Stomach smooth muscle (tissue), 2 donors: ENCODE measurements around the gene PSAP.

Experiments
- H3K27ac ChIP-seq: one replicate; pipeline ENCODE4 v1.7.0; 2013; ENCODE audit warnings: mild to moderate bottlenecking, low read length, inconsistent platforms
- H3K27me3 ChIP-seq, 2 donors: one replicate each; pipeline ENCODE4 v1.7.0; 2013; ENCODE audit warnings: low read length in 2 of 2; ENCODE audit not compliant: insufficient read depth in 2 of 2, control insufficient read depth in 1 of 2
- H3K36me3 ChIP-seq, 2 donors: one replicate each; pipeline ENCODE4 v1.7.0; 2013; ENCODE audit warnings: low read length in 2 of 2; ENCODE audit not compliant: control insufficient read depth in 2 of 2, insufficient read depth in 2 of 2
- H3K4me1 ChIP-seq: one replicate; pipeline ENCODE4 v1.7.0; 2013; ENCODE audit warnings: low read length; ENCODE audit not compliant: control insufficient read depth, insufficient read depth
- H3K4me3 ChIP-seq, 2 donors: one replicate each; pipeline ENCODE4 v1.7.0; 2013; ENCODE audit warnings: low read length in 2 of 2
- H3K9ac ChIP-seq, 2 donors: one replicate each; pipeline ENCODE4 v1.7.0; 2013; ENCODE audit warnings: low read length in 2 of 2, mild to moderate bottlenecking in 1 of 2
- H3K9me3 ChIP-seq, 2 donors: one replicate each; pipeline ENCODE4 v1.7.0; 2013; ENCODE audit warnings: low read length in 2 of 2; ENCODE audit not compliant: control insufficient read depth in 2 of 2
- donor health status: healthy.
- donor health status: Pancreatic carcinoma.

PSAP gene

DNA sequence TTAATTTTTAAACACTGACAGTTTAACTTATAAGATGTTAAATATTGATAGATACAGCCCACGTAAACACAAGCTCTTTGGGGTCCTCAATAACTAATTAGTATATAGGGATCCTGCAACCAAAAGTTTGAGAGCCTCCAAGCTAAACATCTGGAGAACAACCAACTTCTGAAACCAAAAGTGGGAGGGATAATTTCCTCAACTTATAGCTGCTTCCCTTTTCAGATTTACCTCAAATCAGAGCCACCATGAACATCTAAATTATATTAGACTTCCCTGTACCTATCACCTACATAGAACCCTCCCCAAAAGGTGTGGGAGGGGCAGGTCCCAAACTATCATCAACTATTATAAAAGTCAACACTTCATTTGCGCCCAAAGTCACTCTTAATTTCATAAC, 8.6 kb downstream of the PSAP start:
- no peak overlapping the region for H3K27ac ChIP-seq
- H3K27me3 ChIP-seq = no peaks in the 10 kb centered on the region
- no peaks in the 10 kb centered on the region for H3K9me3 ChIP-seq
- H3K9ac ChIP-seq = no peak overlapping the region
- H3K4me1 ChIP-seq = peaks cover 21% of the 10 kb centered on the region
- no peaks in the 10 kb centered on the region for H3K36me3 ChIP-seq
- no peak overlapping the region for H3K4me3 ChIP-seq

- H3K4me3 ChIP-seq = no peak overlapping the region
- no peak overlapping the region for H3K27ac ChIP-seq
- peaks cover 36% of the 10 kb centered on the region for H3K4me1 ChIP-seq
- no peaks in the 10 kb centered on the region for H3K9me3 ChIP-seq
- peaks cover 0 to 4% of the 10 kb centered on the region in 2 donors for H3K36me3 ChIP-seq
- no peak overlapping the region for H3K9ac ChIP-seq
- H3K27me3 ChIP-seq = no peaks in the 10 kb centered on the region
Measured at GRCh38 chr10:71840958-71841335, 10.1 kb downstream of the PSAP start.

GRCh38 chr10:71840177-71840957, 10.7 kb downstream of the PSAP start:
- Histone ChIP-seq H3K36me3 (peaks cover 0 to 4% of the 10 kb centered on the region in 2 donors), H3K9ac (no peak overlapping the region), H3K9me3 (no peaks in the 10 kb centered on the region), H3K27ac (no peak overlapping the region), H3K27me3 (no peaks in the 10 kb centered on the region), H3K4me1 (peaks cover 42% of the 10 kb centered on the region), H3K4me3 (no peak overlapping the region)

DNA sequence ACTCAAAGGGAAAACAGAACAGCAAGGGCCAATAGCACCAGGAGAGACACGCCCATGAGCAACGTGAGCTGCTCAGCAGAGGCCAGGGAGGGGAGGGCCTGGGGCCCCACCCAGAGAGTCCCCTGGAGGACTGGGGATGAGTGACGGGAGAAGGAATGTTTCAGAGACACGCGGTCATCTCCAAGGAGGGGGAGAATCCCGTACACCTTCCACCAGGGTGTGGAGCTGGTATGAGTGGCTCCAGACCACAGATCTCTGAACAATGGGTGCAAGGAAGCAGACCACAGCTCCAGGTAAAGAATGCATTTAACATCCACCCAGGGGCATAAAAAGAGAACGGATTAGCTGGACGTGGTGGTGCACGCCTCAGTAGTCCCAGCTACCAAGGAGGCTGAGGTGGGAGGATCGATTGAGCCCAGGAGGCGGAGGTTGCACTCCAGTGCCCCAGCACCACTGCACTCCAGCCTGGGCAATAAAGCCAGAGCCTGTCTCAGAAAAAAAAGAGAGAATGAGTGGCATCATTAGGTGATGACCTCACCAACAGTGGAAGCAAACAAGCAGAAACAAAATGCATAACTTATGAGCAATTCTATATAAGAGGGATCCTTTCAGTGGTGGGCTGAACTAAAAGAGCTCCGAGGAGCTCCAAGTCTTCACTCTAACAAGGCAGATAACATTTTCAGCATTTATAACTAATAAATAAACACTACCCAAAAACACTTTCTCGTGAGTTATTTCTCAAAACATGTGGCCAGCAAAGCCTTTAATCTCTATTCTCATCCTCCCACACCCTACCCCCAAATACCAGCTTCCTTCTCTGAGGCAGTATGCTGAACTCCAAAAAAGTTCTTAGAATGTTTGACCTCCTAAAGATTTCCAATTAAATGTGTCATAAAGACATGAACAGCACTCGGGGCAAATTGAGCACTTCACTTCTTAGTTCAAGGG, 12.5 kb downstream of the PSAP start:
- Histone ChIP-seq H3K4me3 (no peak overlapping the region), H3K4me1 (peaks cover 46% of the 10 kb centered on the region), H3K9ac (no peak overlapping the region), H3K9me3 (no peaks in the 10 kb centered on the region), H3K27me3 (no peaks in the 10 kb centered on the region), H3K36me3 (peaks cover 6 to 10% of the 10 kb centered on the region in 2 donors), H3K27ac (peak overlapping the region; percentile 70)

- Histone ChIP-seq H3K27ac (peak overlapping the region; percentile 70), H3K9ac (no peak overlapping the region), H3K4me3 (peak overlapping the region in 1 of 2 donors; percentile 47), H3K27me3 (no peaks in the 10 kb centered on the region), H3K4me1 (peaks cover 47% of the 10 kb centered on the region), H3K36me3 (peaks cover 12 to 13% of the 10 kb centered on the region in 2 donors), H3K9me3 (no peaks in the 10 kb centered on the region)
Measured at GRCh38 chr10:71837098-71837827, 13.8 kb downstream of the PSAP start.

DNA sequence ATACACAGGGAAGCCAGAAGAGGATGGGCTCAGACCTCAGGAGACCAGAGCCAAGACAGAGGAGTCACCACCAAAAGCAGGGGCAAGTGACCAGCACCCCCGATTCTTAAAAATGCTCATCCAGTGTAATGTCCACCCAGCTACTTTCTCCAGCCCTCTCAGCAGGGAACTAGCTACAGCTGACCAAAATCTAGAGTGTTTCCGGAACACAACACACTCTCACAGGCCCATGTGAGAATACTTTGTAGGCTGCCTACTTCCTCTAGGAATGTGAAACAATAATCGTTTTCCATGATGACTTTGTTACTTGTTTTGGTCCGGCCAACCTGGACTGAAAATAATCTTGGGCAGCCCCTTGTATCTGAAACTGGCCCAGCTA, 14.5 kb downstream of the PSAP start:
- Histone ChIP-seq H3K9ac (no peak overlapping the region), H3K9me3 (no peaks in the 10 kb centered on the region), H3K36me3 (peaks cover 18 to 19% of the 10 kb centered on the region in 2 donors), H3K27me3 (no peaks in the 10 kb centered on the region), H3K27ac (peak overlapping the region; percentile 70), H3K4me1 (peaks cover 54% of the 10 kb centered on the region), H3K4me3 (peak overlapping the region; percentile 34 to 47)

- H3K4me1 ChIP-seq = peaks cover 59% of the 10 kb centered on the region
- no peaks in the 10 kb centered on the region for H3K9me3 ChIP-seq
- H3K27me3 ChIP-seq = no peaks in the 10 kb centered on the region
- peak overlapping the region; percentile 34 to 47 for H3K4me3 ChIP-seq
- H3K9ac ChIP-seq = peak overlapping the region in 1 of 2 donors; percentile 29
- H3K27ac ChIP-seq = peak overlapping the region; percentile 70
- peaks cover 22 to 26% of the 10 kb centered on the region in 2 donors for H3K36me3 ChIP-seq
Measured at GRCh38 chr10:71835671-71836595, 15.1 kb downstream of the PSAP start.

GRCh38 chr10:71834343-71834674, 16.7 kb downstream of the PSAP start:
- Histone ChIP-seq H3K4me1 (peaks cover 55% of the 10 kb centered on the region), H3K4me3 (no peak overlapping the region), H3K27ac (no peak overlapping the region), H3K9ac (no peak overlapping the region), H3K27me3 (no peaks in the 10 kb centered on the region), H3K9me3 (no peaks in the 10 kb centered on the region), H3K36me3 (peaks cover 32 to 35% of the 10 kb centered on the region in 2 donors)

DNA sequence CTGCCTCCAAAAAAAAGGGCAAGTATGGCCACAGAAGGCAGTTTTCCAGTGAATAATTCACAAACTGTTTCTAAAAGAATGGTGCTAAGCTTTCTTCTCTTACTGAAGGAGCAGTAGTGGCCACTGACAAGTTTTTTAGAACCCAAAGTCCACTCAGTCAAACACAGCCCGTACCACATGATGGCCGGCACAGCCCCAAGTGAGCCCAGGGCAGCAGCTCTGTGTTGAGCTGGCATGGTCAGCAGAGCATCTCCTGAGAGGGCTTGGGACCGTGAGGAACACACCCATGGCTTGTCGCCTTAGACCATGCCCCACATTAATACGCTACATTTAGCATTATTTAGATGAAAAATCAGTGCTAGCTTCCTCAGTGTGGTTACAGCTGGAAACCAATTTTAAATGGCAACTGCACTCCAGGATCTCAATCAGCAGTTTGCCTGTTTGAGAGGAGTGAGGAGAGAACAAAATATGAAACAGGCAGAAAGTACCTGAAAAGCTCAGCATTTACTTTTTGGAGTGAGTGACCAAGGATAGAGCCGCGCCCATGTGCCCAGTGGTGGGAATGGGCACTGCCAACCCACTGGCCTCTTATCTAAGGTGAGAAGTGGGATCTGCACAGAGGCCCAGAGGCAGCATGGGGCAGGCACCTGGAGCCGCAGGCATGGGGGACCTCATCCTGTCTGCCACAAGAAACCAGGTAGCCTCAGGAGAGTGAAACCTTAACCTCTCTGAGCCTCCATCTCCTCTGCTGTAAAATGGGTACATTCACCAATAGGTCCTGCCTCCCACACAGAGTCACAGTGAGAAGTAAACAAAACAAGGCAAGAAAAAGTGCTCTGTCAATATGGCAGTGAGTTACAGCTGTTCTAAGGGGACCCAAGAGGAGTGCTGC, 17.4 kb downstream of the PSAP start:
- Histone ChIP-seq H3K4me1 (peaks cover 54% of the 10 kb centered on the region), H3K36me3 (peaks cover 37 to 38% of the 10 kb centered on the region in 2 donors), H3K27me3 (no peaks in the 10 kb centered on the region), H3K4me3 (no peak overlapping the region), H3K9ac (no peak overlapping the region), H3K27ac (no peak overlapping the region), H3K9me3 (no peaks in the 10 kb centered on the region)
